Liver (tissue), 9 donors: ENCODE results near the gene NAAA. TPM values are rescaled to one million over a fixed set of nuclear protein-coding genes. Genes with fewer than 3 reads are reported as not detected.

Experiments used
- DNase-seq: peaks from one replicate; pipeline ENCODE4 v3.0.0-alpha.2; 2017; ENCODE audit warnings: low spot score
- H3K27ac ChIP-seq, 2 donors: one replicate each; pipeline ENCODE4 v1.7.0; 2013; ENCODE audit warnings: inconsistent platforms in 2 of 2, low read length in 2 of 2, control low read depth in 1 of 2, low read depth in 1 of 2, mild to moderate bottlenecking in 1 of 2
- H3K27me3 ChIP-seq, 4 donors: one replicate each; pipeline versions ENCODE4 v1.6.1 to v1.7.0; 2013; ENCODE audit warnings: low read length in 3 of 4, inconsistent platforms in 1 of 4, mild to moderate bottlenecking in 1 of 4, moderate library complexity in 1 of 4; ENCODE audit not compliant: control insufficient read depth in 4 of 4, insufficient read depth in 4 of 4
- H3K36me3 ChIP-seq, 4 donors: one replicate each; pipeline versions ENCODE4 v1.6.1 to v1.7.0; 2013; ENCODE audit warnings: low read length in 3 of 4, mild to moderate bottlenecking in 3 of 4, low read depth in 1 of 4, moderate library complexity in 1 of 4; ENCODE audit not compliant: control insufficient read depth in 4 of 4, insufficient read depth in 3 of 4
- H3K4me1 ChIP-seq, 4 donors: one replicate each; pipeline versions ENCODE4 v1.6.1 to v1.7.0; 2013; ENCODE audit warnings: low read length in 3 of 4, mild to moderate bottlenecking in 3 of 4, moderate library complexity in 1 of 4; ENCODE audit not compliant: control insufficient read depth in 4 of 4, insufficient read depth in 4 of 4
- H3K4me3 ChIP-seq, 3 donors: one replicate each; pipeline versions ENCODE4 v1.6.1 to v1.7.0; 2013; ENCODE audit warnings: low read length in 3 of 3, control low read depth in 1 of 3, low read depth in 1 of 3, mild to moderate bottlenecking in 1 of 3
- H3K9ac ChIP-seq, 2 donors: one replicate each; pipeline ENCODE4 v1.7.0; 2013; ENCODE audit warnings: low read length in 2 of 2, mild to moderate bottlenecking in 2 of 2, moderate library complexity in 2 of 2, control low read depth in 1 of 2, low read depth in 1 of 2
- H3K9me3 ChIP-seq, 4 donors: one replicate each; pipeline versions ENCODE4 v1.6.1 to v1.7.0; 2013; ENCODE audit warnings: low read length in 3 of 4; ENCODE audit not compliant: control insufficient read depth in 4 of 4
- EGR1 ChIP-seq, 2 donors: IDR thresholded peaks; 2 replicates each; pipeline ENCODE4 v1.6.1; 2016 to 2018; ENCODE audit warnings: antibody characterized with exemption in 2 of 2, low read depth in 2 of 2
- FOXA1 ChIP-seq: IDR thresholded peaks from 2 replicates; pipeline ENCODE4 v1.6.1; 2016; ENCODE audit warnings: antibody characterized with exemption
- FOXA2 ChIP-seq: IDR thresholded peaks from 2 replicates; pipeline ENCODE4 v1.6.1; 2016; ENCODE audit warnings: antibody characterized with exemption
- HNF4A ChIP-seq, 2 donors: conservative IDR thresholded peaks; 2 replicates each; pipeline ENCODE4 v1.6.1; 2016; ENCODE audit warnings: antibody characterized with exemption in 2 of 2, mild to moderate bottlenecking in 2 of 2
- HNF4G ChIP-seq: IDR thresholded peaks from 2 replicates; pipeline ENCODE4 v1.6.1; 2016; ENCODE audit warnings: antibody characterized with exemption
- JUND ChIP-seq, 2 donors: IDR thresholded peaks; 2 replicates each; pipeline ENCODE4 v1.6.1; 2016; ENCODE audit warnings: antibody characterized with exemption in 2 of 2
- NR2F2 ChIP-seq: IDR thresholded peaks from 2 replicates; pipeline ENCODE4 v1.6.1; 2016; ENCODE audit warnings: antibody characterized with exemption
- RAD21 ChIP-seq, 2 donors: IDR thresholded peaks; 2 replicates each; pipeline ENCODE4 v1.6.1; 2016; ENCODE audit warnings: antibody characterized with exemption in 2 of 2, mild to moderate bottlenecking in 2 of 2
- RXRA ChIP-seq, 2 donors: IDR thresholded peaks; 2 replicates each; pipeline ENCODE4 v1.6.1; 2017 to 2018; ENCODE audit warnings: antibody characterized with exemption in 2 of 2, mild to moderate bottlenecking in 1 of 2
- SP1 ChIP-seq: IDR thresholded peaks from 2 replicates; pipeline ENCODE4 v1.6.1; 2018; ENCODE audit warnings: antibody characterized with exemption, mild to moderate bottlenecking
- TAF1 ChIP-seq: conservative IDR thresholded peaks from 2 replicates; pipeline ENCODE4 v1.6.1; 2016; ENCODE audit warnings: antibody characterized with exemption, mild to moderate bottlenecking
- YY1 ChIP-seq: IDR thresholded peaks from 2 replicates; pipeline ENCODE4 v1.6.1; 2016; ENCODE audit warnings: antibody characterized with exemption, mild to moderate bottlenecking
- WGBS: extraction: QIAGEN DNeasy Blood & Tissue Kit; methylation state at CpG from one replicate; pipeline ENCODE4 v1.1.7; 2013; 5-methylcytosine and 5-hydroxymethylcytosine counted together
- polyA plus RNA-seq, 2 donors: library from polyadenylated mRNA; stranded (reverse) in 1 of 2; unstranded in 1 of 2; fragments of 200-250 nt in 1 of 2; fragments of >200 nt in 1 of 2; fragmentation: Nextera tagmentation in 1 of 2; extraction: Ambion mirVana in 1 of 2; gene quantifications; one replicate each; pipeline versions ENCODE4 v1.2.1 to v1.2.3, GENCODE V29; 2013 to 2015
- total RNA-seq, 2 donors: library from RNA; depleted of rRNA; stranded (reverse); fragments of >200 nt; gene quantifications; one replicate each; pipeline ENCODE4 v1.2.3, GENCODE V29; 2014
- TF ChIP-seq, protein P1 (sequence below): IDR thresholded peaks from 2 replicates; pipeline ENCODE4 v1.6.1; 2016; ENCODE audit warnings: antibody characterized with exemption
- TF ChIP-seq, protein P2 (sequence below): IDR thresholded peaks from 2 replicates; pipeline ENCODE4 v1.6.1; 2016; ENCODE audit warnings: antibody characterized with exemption
- TF ChIP-seq, protein P3 (sequence below): IDR thresholded peaks from 2 replicates; pipeline ENCODE4 v1.6.1; 2016; ENCODE audit warnings: antibody characterized with exemption
- TF ChIP-seq, protein P4 (sequence below): IDR thresholded peaks from 2 replicates; pipeline ENCODE4 v1.6.1; 2016; ENCODE audit warnings: antibody characterized with exemption, mild to moderate bottlenecking
- donor health status: healthy.
- donor health status: healthy.
- donor health status: healthy.
- donor health status: healthy.
- donor health status: healthy.

NAAA gene
- total and polyA plus RNA-seq, 4 donors = 42.2 to 122 (median 57.2) TPM

DNA sequence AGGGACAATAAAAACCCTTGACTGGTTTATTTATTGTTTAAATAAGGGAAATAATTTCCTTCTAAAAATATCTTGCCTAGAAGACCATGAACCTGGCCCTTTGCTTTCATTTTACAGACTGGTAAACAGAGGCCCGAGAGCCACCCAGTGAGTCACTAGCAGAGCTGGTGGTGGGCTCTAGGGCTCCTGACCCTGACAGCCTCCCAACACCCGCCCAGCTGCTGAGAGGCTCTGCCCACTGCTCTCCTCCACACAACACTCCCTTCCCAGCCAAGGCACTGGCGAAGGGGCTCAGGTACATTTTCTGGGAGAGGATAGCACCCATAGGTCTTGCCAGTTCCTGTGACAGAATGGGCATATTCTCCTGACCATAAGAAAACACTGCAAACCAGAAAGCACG, 20.5 kb downstream of the NAAA start (continued):
- no peak for TF ChIP-seq TAF1

DNA sequence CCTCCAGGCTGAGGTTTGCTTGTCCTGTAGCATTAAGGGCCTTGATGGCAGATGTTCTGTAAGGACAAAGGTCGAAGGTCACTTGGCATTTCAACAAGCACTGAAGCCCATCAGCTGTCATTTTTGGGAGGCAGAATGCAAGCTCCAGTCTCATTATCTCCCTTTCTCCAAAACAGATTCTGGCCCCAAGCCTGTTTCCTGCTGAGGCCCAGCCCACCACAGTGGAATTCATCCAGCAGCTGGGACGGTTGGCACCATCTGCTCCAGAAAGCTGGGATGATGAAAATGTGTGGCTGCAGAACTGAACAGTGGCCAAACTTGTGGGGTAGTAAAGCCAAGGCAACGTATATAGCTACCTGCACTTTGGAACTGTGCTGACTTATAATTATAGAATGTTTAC, 20.9 kb downstream of the NAAA start:
- H3K27me3 ChIP-seq = no peaks in the 10 kb centered on the region
- no peak overlapping the region for H3K4me3 ChIP-seq
- peak; percentile 91 to 92 for TF ChIP-seq HNF4A (conservative IDR thresholded peaks at IDR 0.05)
- TF ChIP-seq SP1 = peak; percentile 84
- peak; percentile 43 to 68 for TF ChIP-seq JUND (IDR thresholded peaks at IDR 0.05)
- TF ChIP-seq, protein P1, sequence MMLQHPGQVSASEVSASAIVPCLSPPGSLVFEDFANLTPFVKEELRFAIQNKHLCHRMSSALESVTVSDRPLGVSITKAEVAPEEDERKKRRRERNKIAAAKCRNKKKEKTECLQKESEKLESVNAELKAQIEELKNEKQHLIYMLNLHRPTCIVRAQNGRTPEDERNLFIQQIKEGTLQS = peak; percentile 80
- peak; percentile 95 for TF ChIP-seq NR2F2
- peak; percentile 87 to 94 for TF ChIP-seq RXRA (IDR thresholded peaks at IDR 0.05)
- peak; percentile 44 for TF ChIP-seq YY1
- TF ChIP-seq TAF1 = no peak
- TF ChIP-seq, protein P2, sequence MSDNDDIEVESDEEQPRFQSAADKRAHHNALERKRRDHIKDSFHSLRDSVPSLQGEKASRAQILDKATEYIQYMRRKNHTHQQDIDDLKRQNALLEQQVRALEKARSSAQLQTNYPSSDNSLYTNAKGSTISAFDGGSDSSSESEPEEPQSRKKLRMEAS = peak; percentile 61
- TF ChIP-seq, protein P3, sequence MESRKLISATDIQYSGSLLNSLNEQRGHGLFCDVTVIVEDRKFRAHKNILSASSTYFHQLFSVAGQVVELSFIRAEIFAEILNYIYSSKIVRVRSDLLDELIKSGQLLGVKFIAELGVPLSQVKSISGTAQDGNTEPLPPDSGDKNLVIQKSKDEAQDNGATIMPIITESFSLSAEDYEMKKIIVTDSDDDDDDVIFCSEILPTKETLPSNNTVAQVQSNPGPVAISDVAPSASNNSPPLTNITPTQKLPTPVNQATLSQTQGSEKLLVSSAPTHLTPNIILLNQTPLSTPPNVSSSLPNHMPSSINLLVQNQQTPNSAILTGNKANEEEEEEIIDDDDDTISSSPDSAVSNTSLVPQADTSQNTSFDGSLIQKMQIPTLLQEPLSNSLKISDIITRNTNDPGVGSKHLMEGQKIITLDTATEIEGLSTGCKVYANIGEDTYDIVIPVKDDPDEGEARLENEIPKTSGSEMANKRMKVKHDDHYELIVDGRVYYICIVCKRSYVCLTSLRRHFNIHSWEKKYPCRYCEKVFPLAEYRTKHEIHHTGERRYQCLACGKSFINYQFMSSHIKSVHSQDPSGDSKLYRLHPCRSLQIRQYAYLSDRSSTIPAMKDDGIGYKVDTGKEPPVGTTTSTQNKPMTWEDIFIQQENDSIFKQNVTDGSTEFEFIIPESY = peak; percentile 29
- TF ChIP-seq HNF4G = peak; percentile 79
- peak; percentile 31 to 50 for TF ChIP-seq RAD21 (IDR thresholded peaks at IDR 0.05)
- TF ChIP-seq, protein P4, sequence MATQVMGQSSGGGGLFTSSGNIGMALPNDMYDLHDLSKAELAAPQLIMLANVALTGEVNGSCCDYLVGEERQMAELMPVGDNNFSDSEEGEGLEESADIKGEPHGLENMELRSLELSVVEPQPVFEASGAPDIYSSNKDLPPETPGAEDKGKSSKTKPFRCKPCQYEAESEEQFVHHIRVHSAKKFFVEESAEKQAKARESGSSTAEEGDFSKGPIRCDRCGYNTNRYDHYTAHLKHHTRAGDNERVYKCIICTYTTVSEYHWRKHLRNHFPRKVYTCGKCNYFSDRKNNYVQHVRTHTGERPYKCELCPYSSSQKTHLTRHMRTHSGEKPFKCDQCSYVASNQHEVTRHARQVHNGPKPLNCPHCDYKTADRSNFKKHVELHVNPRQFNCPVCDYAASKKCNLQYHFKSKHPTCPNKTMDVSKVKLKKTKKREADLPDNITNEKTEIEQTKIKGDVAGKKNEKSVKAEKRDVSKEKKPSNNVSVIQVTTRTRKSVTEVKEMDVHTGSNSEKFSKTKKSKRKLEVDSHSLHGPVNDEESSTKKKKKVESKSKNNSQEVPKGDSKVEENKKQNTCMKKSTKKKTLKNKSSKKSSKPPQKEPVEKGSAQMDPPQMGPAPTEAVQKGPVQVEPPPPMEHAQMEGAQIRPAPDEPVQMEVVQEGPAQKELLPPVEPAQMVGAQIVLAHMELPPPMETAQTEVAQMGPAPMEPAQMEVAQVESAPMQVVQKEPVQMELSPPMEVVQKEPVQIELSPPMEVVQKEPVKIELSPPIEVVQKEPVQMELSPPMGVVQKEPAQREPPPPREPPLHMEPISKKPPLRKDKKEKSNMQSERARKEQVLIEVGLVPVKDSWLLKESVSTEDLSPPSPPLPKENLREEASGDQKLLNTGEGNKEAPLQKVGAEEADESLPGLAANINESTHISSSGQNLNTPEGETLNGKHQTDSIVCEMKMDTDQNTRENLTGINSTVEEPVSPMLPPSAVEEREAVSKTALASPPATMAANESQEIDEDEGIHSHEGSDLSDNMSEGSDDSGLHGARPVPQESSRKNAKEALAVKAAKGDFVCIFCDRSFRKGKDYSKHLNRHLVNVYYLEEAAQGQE = no peak
- TF ChIP-seq FOXA1 = no peak
- no peak overlapping the region for H3K27ac ChIP-seq
- no peaks in the 10 kb centered on the region for H3K9me3 ChIP-seq
- 28% methylated on average over 3 of the region's 3 CpGs for WGBS
- H3K9ac ChIP-seq = no peak overlapping the region
- no peak for DNase-seq
- peaks cover 0 to 9% (median 2%) of the 10 kb centered on the region in 4 donors for H3K36me3 ChIP-seq
- H3K4me1 ChIP-seq = peaks cover 11 to 47% (median 36%) of the 10 kb centered on the region in 4 donors

DNA sequence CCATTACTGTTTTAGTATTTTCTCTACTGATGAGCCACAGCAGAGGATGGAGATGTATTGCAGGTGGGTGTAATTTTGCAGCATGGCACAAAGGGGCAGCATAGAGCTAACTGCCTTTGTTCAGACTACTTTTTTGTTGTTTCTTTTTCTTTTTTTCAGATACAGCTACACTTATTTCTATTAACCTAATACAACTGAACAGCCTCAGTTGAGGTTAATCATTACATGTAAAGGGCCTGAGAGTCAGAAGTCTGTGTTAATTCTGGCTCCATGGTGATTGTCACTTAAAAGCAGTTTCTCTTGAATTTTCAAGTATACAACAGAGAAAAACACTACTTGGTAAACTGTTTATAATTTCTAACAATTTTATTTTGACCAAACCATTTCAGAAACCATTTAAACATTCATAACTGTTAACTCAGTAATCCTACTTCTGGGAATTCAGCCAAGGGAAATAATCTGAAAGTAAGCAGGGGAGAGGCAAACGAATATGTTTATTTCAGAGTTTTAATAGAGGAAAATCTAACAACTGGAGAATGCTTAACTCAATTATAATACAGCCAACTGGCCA, 24.6 kb downstream of the NAAA start:
- Histone ChIP-seq H3K9me3 (no peaks in the 10 kb centered on the region), H3K27ac (no peak overlapping the region), H3K36me3 (peaks cover 0 to 9% (median 3%) of the 10 kb centered on the region in 4 donors), H3K9ac (no peak overlapping the region), H3K4me3 (no peak overlapping the region), H3K27me3 (no peaks in the 10 kb centered on the region), H3K4me1 (peaks cover 4 to 28% (median 17%) of the 10 kb centered on the region in 4 donors)
- WGBS = 21% methylated on average over 1 of the region's 1 CpG
- DNase-seq = no peak
- TF ChIP-seq, protein P4 = peak; percentile 34
- TF ChIP-seq TAF1 (no peak), RAD21 (IDR thresholded peaks at IDR 0.05) (peak; percentile 96 to 97), FOXA1 (no peak), NR2F2 (no peak), EGR1 (IDR thresholded peaks at IDR 0.05; ENCODE audit: low read depth in 2 of 2) (no peak), SP1 (peak; percentile 60), HNF4A (conservative IDR thresholded peaks at IDR 0.05) (peak; percentile 26 to 38), JUND (IDR thresholded peaks at IDR 0.05) (no peak), RXRA (IDR thresholded peaks at IDR 0.05) (peak; percentile 30 to 48), FOXA2 (no peak), YY1 (peak; percentile 61), HNF4G (no peak)
- TF ChIP-seq, protein P1 = no peak
- TF ChIP-seq, protein P3 = no peak
- TF ChIP-seq, protein P2 = peak; percentile 41
